Activated CD4-positive, alpha-beta T cell treated with anti-CD3 and anti-CD28 coated beads for 36 hours (primary cell): ENCODE measurements around the gene NCOA7. TPM values are rescaled to one million over a fixed set of nuclear protein-coding genes. Genes with fewer than 3 reads are reported as not detected.
A peak's percentile ranks its signal among the peaks of the same experiment; 100 is the strongest.

Experiments used
- ATAC-seq: fragments of 200-7000 bp; cut with Tn5 transposase; one replicate; pipeline ENCODE4 v1.10.0; 2021; ENCODE audit warnings: mild to moderate bottlenecking, moderate library complexity
- CTCF ChIA-PET: fragments of 350-600 bp; sonication (Branson Sonifier 250); formaldehyde crosslinking; loops from one replicate; lab custom pipeline; 2021; ENCODE audit warnings: antibody characterized with exemption; lab: Charles Lee
- POLR2A ChIA-PET: fragments of 350-600 bp; sonication (Branson Sonifier 250); formaldehyde crosslinking; loops from one replicate; lab custom pipeline; 2021; ENCODE audit warnings: antibody characterized with exemption, inconsistent platforms; lab: Charles Lee
- DNase-seq: peaks from one replicate; pipeline ENCODE4 v3.0.0-alpha.2; 2020
- H3K27ac Mint-ChIP-seq: one replicate; pipeline ENCODE4 v1.8.0; 2021; ENCODE audit warnings: mixed read lengths
- H3K27me3 Mint-ChIP-seq: one replicate; pipeline ENCODE4 v1.8.0; 2021; ENCODE audit warnings: mixed read lengths
- H3K36me3 Mint-ChIP-seq: one replicate; pipeline ENCODE4 v1.8.0; 2021; ENCODE audit warnings: low read depth, mixed read lengths
- H3K4me1 Mint-ChIP-seq: one replicate; pipeline ENCODE4 v1.8.0; 2021; ENCODE audit warnings: mixed read lengths
- H3K4me3 Mint-ChIP-seq: one replicate; pipeline ENCODE4 v1.8.0; 2021; ENCODE audit warnings: mild to moderate bottlenecking, moderate library complexity, mixed read lengths
- H3K9me3 Mint-ChIP-seq: one replicate; pipeline ENCODE4 v1.8.0; 2021; ENCODE audit warnings: low read depth, mixed read lengths
- intact Hi-C, 2 experiments: fragments of 100-400 bp; cut with DNase I in 1 of 2; cut with micrococcal nuclease in 1 of 2; formaldehyde crosslinking; loops; one replicate each; pipeline versions ENCODE4 v1.14.2 to v1.15.1; 2022 to 2024; cut with DNase I, micrococcal nuclease
- total RNA-seq, 2 experiments: library from RNA; stranded (reverse); gene quantifications; one replicate each; pipeline ENCODE4 v1.2.3, GENCODE V29; 2021

The NCOA7 gene
- total RNA-seq, 2 experiments from 2014 or later: 54.3 to 67.4 TPM

GRCh38 chr6:125809570-125810170 is 18.9 kb downstream of the NCOA7 start:
- Mint-ChIP-seq H3K4me3 (no peak overlapping the region), H3K9me3 (no peaks in the 10 kb centered on the region), H3K27ac (no peak overlapping the region), H3K27me3 (no peaks in the 10 kb centered on the region), H3K4me1 (peaks cover 74% of the 10 kb centered on the region), H3K36me3 (peaks cover 27% of the 10 kb centered on the region)
- DNase-seq (no peak), ATAC-seq (no peak)
- CTCF ChIA-PET: interaction anchor here (0.6 to 1.3 kb wide), 4 partner anchors 16 to 167 kb away, joined by 3 read pairs; partner anchors contain the start of gene HINT3
- POLR2A ChIA-PET: no interaction called here
- intact Hi-C loops: no loop called here

- Mint-ChIP-seq H3K4me3 (no peak overlapping the region), H3K4me1 (peaks cover 75% of the 10 kb centered on the region), H3K9me3 (no peaks in the 10 kb centered on the region), H3K27me3 (no peaks in the 10 kb centered on the region), H3K36me3 (peaks cover 31% of the 10 kb centered on the region), H3K27ac (no peak overlapping the region)
- POLR2A ChIA-PET: no interaction called here
- DNase-seq (no peak), ATAC-seq (no peak)
- CTCF ChIA-PET: interaction anchor here (0.5 to 1.7 kb wide), 7 partner anchors 12 to 166 kb away, joined by 3 to 5 read pairs (median 3); partner anchors contain the start of gene HINT3
- intact Hi-C loops: no loop called here
Measured at GRCh38 chr6:125810445-125810844, 19.7 kb downstream of the NCOA7 start.

- no peak for DNase-seq
- no peak overlapping the region for H3K27ac Mint-ChIP-seq
- H3K4me3 Mint-ChIP-seq: no peak overlapping the region
- CTCF ChIA-PET: interaction anchor here (1.1 to 1.7 kb wide), 3 partner anchors 11 to 30 kb away, joined by 4 to 5 read pairs (median 4); no protein-coding TSS in a partner anchor
- intact Hi-C loops: no loop called here
- POLR2A ChIA-PET: no interaction called here
- H3K36me3 Mint-ChIP-seq: peaks cover 32% of the 10 kb centered on the region
- no peaks in the 10 kb centered on the region for H3K27me3 Mint-ChIP-seq
- no peak for ATAC-seq
- no peaks in the 10 kb centered on the region for H3K9me3 Mint-ChIP-seq
- peaks cover 72% of the 10 kb centered on the region for H3K4me1 Mint-ChIP-seq
Measured at GRCh38 chr6:125811259-125811658, 20.5 kb downstream of the NCOA7 start.

GRCh38 chr6:125812394-125813292 is 21.9 kb downstream of the NCOA7 start:
- no peak overlapping the region for H3K27ac Mint-ChIP-seq
- peaks cover 43% of the 10 kb centered on the region for H3K36me3 Mint-ChIP-seq

GRCh38 chr6:125814481-125814880 is 23.7 kb downstream of the NCOA7 start:
- H3K27ac Mint-ChIP-seq: no peak overlapping the region
- H3K27me3 Mint-ChIP-seq: no peaks in the 10 kb centered on the region
- intact Hi-C loops: no loop called here
- ATAC-seq (no peak), DNase-seq (no peak)
- ChIA-PET CTCF (no interaction called here), POLR2A (no interaction called here)
- peaks cover 66% of the 10 kb centered on the region for H3K4me1 Mint-ChIP-seq
- H3K9me3 Mint-ChIP-seq: no peaks in the 10 kb centered on the region
- H3K36me3 Mint-ChIP-seq: peaks cover 34% of the 10 kb centered on the region
- H3K4me3 Mint-ChIP-seq: no peak overlapping the region

More at GRCh38 chr6:125812394-125813292, 21.9 kb downstream of the NCOA7 start:
- no peaks in the 10 kb centered on the region for H3K9me3 Mint-ChIP-seq
- DNase-seq (no peak), ATAC-seq (peak; percentile 35)
- H3K27me3 Mint-ChIP-seq: no peaks in the 10 kb centered on the region
- H3K4me3 Mint-ChIP-seq: no peak overlapping the region
- POLR2A ChIA-PET: no interaction called here
- CTCF ChIA-PET: interaction anchor here (0.7 kb wide), 1 partner anchor 78 kb away, joined by 3 read pairs; no protein-coding TSS in a partner anchor
- peaks cover 70% of the 10 kb centered on the region for H3K4me1 Mint-ChIP-seq
- intact Hi-C loops: no loop called here

- POLR2A ChIA-PET: no interaction called here
- intact Hi-C loops: no loop called here
- peak overlapping the region; percentile 10 for H3K27ac Mint-ChIP-seq
- H3K36me3 Mint-ChIP-seq: peaks cover 42% of the 10 kb centered on the region
- H3K4me3 Mint-ChIP-seq: no peak overlapping the region
- CTCF ChIA-PET: interaction anchor here (1.0 kb wide), 1 partner anchor 23 kb away, joined by 3 read pairs; no protein-coding TSS in a partner anchor
- H3K9me3 Mint-ChIP-seq: no peaks in the 10 kb centered on the region
- H3K27me3 Mint-ChIP-seq: no peaks in the 10 kb centered on the region
- peaks cover 65% of the 10 kb centered on the region for H3K4me1 Mint-ChIP-seq
- ATAC-seq (no peak), DNase-seq (no peak)
Measured at GRCh38 chr6:125815080-125815910, 24.5 kb downstream of the NCOA7 start.

- H3K27me3 Mint-ChIP-seq: no peaks in the 10 kb centered on the region
- intact Hi-C loops: no loop called here
- ChIA-PET CTCF (interaction anchor here (1.2 to 1.3 kb wide), 2 partner anchors 9 to 12 kb away, joined by 3 to 4 read pairs; no protein-coding TSS in a partner anchor), POLR2A (interaction anchor here (0.6 to 0.8 kb wide), 2 partner anchors 22 to 26 kb away, joined by 3 to 4 read pairs; partner anchors contain the start of gene NCOA7)
- no peak overlapping the region for H3K27ac Mint-ChIP-seq
- H3K4me1 Mint-ChIP-seq: peaks cover 64% of the 10 kb centered on the region
- H3K36me3 Mint-ChIP-seq: peaks cover 49% of the 10 kb centered on the region
- ATAC-seq (peak; percentile 59), DNase-seq (no peak)
- no peak overlapping the region for H3K4me3 Mint-ChIP-seq
- no peaks in the 10 kb centered on the region for H3K9me3 Mint-ChIP-seq
Measured at GRCh38 chr6:125816828-125817280, 26.1 kb downstream of the NCOA7 start.

- intact Hi-C loops: no loop called here
- no peak for DNase-seq
- Mint-ChIP-seq H3K4me1 (peaks cover 52% of the 10 kb centered on the region), H3K9me3 (no peaks in the 10 kb centered on the region), H3K27ac (no peak overlapping the region), H3K27me3 (no peaks in the 10 kb centered on the region), H3K36me3 (peaks cover 42% of the 10 kb centered on the region), H3K4me3 (no peak overlapping the region)
- ATAC-seq: no peak
- CTCF ChIA-PET: interaction anchor here (0.9 to 1.2 kb wide), 2 partner anchors 11 to 27 kb away, joined by 3 to 4 read pairs; no protein-coding TSS in a partner anchor
- POLR2A ChIA-PET: no interaction called here
Measured at GRCh38 chr6:125818225-125818657, 27.5 kb downstream of the NCOA7 start.

GRCh38 chr6:125818772-125819260 is 28.1 kb downstream of the NCOA7 start:
- ATAC-seq (no peak), DNase-seq (no peak)
- Mint-ChIP-seq H3K9me3 (no peaks in the 10 kb centered on the region), H3K27ac (no peak overlapping the region), H3K4me3 (no peak overlapping the region), H3K36me3 (peaks cover 42% of the 10 kb centered on the region), H3K27me3 (no peaks in the 10 kb centered on the region), H3K4me1 (peaks cover 52% of the 10 kb centered on the region)
- intact Hi-C loops: no loop called here
- POLR2A ChIA-PET: no interaction called here
- CTCF ChIA-PET: interaction anchor here (0.9 kb wide), 1 partner anchor 27 kb away, joined by 4 read pairs; no protein-coding TSS in a partner anchor

GRCh38 chr6:125819535-125820326 is 29.0 kb downstream of the NCOA7 start:
- ATAC-seq (no peak), DNase-seq (no peak)
- ChIA-PET CTCF (interaction anchor here (0.6 to 0.7 kb wide), 3 partner anchors 29 to 568 kb away, joined by 3 read pairs; partner anchors contain the start of gene NCOA7), POLR2A (no interaction called here)
- Mint-ChIP-seq H3K4me3 (no peak overlapping the region), H3K4me1 (peaks cover 51% of the 10 kb centered on the region), H3K27ac (no peak overlapping the region), H3K36me3 (peaks cover 42% of the 10 kb centered on the region), H3K27me3 (no peaks in the 10 kb centered on the region), H3K9me3 (no peaks in the 10 kb centered on the region)
- intact Hi-C loops: no loop called here
